ENCODE measurements around the gene PRPF38B. TPM values are rescaled to one million over a fixed set of nuclear protein-coding genes. Genes with fewer than 3 reads are reported as not detected.

Gene PRPF38B
- total RNA-seq, 4 donors from 2014 or later = 13.8 to 17.1 (median 15.7) TPM

DNA sequence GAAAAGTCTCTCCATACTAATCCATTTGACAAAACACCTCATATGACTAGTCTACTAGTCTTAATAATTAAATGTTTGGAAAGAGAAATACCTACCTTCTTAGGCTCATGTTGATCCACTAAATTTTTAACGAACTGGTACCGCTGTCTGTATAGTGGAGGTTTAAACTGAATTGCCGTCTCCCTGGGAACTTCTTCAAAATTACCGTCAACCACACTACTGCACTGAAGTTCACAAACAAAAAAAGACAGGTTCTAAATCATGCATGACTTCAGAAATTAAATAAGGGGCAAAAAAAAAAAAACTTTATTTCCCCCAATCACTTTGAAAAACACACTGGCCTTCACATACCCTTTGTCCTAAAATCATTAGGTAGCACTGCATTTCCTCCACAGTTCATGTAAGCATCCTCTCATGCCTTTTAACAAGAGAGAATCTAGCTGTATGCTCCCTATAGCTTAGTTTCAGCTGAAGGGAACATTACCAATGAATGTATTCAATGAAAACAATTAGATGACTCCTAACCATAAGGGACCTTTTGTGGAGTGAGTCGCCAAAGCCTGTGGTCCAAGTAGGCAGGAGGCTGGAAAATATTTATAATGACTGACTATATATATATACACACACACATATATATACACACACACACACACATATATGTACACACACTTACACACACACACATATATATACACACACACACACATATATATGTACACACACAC is 34.6 kb upstream of the PRPF38B start:
- in situ Hi-C loops (cut with MboI; ENCODE audit: low sequenced_read_pairs in 4 of 4) (no loop called here), intact Hi-C loops (cut with DNase I; ENCODE audit: low total_unique reads) (no loop called here)
- TF ChIP-seq, protein P1, sequence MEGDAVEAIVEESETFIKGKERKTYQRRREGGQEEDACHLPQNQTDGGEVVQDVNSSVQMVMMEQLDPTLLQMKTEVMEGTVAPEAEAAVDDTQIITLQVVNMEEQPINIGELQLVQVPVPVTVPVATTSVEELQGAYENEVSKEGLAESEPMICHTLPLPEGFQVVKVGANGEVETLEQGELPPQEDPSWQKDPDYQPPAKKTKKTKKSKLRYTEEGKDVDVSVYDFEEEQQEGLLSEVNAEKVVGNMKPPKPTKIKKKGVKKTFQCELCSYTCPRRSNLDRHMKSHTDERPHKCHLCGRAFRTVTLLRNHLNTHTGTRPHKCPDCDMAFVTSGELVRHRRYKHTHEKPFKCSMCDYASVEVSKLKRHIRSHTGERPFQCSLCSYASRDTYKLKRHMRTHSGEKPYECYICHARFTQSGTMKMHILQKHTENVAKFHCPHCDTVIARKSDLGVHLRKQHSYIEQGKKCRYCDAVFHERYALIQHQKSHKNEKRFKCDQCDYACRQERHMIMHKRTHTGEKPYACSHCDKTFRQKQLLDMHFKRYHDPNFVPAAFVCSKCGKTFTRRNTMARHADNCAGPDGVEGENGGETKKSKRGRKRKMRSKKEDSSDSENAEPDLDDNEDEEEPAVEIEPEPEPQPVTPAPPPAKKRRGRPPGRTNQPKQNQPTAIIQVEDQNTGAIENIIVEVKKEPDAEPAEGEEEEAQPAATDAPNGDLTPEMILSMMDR (IDR thresholded peaks at IDR 0.05 in 4 of 5, conservative IDR thresholded peaks at IDR 0.05 in 1 of 5) = no peak
- no peak for TF ChIP-seq POLR2A (IDR thresholded peaks at IDR 0.05)
- H3K4me3 ChIP-seq = no peak overlapping the region
- peaks cover 4 to 5% of the 10 kb centered on the region in 2 donors for H3K4me1 ChIP-seq
- H3K27ac ChIP-seq = no peak overlapping the region
- no peak for DNase-seq
- no peaks in the 10 kb centered on the region for H3K9me3 ChIP-seq
- ATAC-seq = no peak
- no peaks in the 10 kb centered on the region for H3K27me3 ChIP-seq
- no peaks in the 10 kb centered on the region for H3K36me3 ChIP-seq

DNA sequence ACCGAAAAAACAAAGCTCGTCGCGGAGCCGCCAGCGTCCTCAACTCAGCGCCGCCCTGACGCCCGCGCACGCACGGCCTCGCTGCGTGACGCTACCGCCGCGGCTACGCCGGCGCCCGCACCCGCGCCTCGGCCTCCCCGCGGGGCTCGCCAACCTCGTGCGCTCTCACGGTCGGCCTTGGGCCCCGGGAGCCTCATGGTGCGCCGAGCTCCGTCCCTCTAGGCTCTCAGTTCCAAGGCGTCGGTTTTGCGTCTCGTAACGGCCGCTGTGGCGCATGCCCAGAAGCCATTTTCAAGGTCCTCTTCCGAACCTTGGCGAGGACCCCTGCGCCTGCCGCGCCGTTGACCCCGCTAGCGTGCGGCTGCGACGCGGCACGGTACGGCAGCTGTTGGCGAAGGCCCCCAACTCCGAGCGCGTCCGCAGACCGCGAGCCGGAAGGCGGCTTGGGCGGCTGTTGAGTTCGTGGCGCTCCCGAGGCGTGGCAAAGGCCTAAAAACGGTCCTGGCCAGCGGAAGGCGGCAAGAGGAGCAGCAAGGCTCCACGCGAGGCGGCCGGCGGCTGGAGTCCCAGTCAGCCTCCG is 31.0 kb upstream of the PRPF38B start, which contains the start of gene HENMT1:
TSS of gene HENMT1 (minus strand) at position 64 of the 580 bp plus-strand sequence. CDS start 1,209 bp downstream, outside the sequence.
- intact Hi-C loops (cut with DNase I; ENCODE audit: low total_unique reads) (loop anchor here (2.0 kb wide), 1 partner anchor 32 kb away; the partner anchor contains the start of gene PRPF38B), in situ Hi-C loops (cut with MboI; ENCODE audit: low sequenced_read_pairs in 4 of 4) (no loop called here)
- ATAC-seq = peak; percentile 73 to 83
- no peaks in the 10 kb centered on the region for H3K9me3 ChIP-seq
- TF ChIP-seq, protein P1 (IDR thresholded peaks at IDR 0.05 in 4 of 5, conservative IDR thresholded peaks at IDR 0.05 in 1 of 5) = no peak
- TF ChIP-seq POLR2A (IDR thresholded peaks at IDR 0.05) = peak in 1 of 2 donors; percentile 8
- peak within 1 kb of the TSS; percentile 76 to 90 (median 77) for H3K27ac ChIP-seq
- H3K27me3 ChIP-seq = no peaks in the 10 kb centered on the region
- peak within 1 kb of the TSS; percentile 71 to 90 (median 76) for H3K4me3 ChIP-seq
- no peaks in the 10 kb centered on the region for H3K36me3 ChIP-seq
- DNase-seq = peak; percentile 6 to 37
- H3K4me1 ChIP-seq = peaks cover 4 to 5% of the 10 kb centered on the region in 2 donors

DNA sequence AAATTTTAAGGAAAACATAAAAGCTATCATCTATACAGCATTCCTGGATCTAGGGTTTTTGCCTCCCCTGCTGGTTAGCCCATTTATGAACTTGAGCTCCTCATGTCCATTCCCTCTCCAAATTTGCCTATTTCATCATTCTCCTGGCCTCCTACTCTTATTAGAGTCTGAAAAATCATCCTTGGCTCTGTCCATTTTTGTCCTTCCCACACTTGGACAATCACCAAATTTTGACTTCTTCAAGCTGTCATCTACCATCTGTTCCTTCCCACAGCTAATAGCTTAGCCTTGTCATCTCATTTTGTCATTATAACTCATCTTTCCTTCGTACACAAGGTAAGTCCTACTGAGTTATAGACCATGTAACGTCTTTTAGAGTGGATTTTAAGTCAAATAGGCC is 29.0 kb upstream of the PRPF38B start:
- Histone ChIP-seq H3K36me3 (no peaks in the 10 kb centered on the region), H3K4me3 (no peak overlapping the region), H3K27ac (no peak overlapping the region), H3K27me3 (no peaks in the 10 kb centered on the region), H3K4me1 (peaks cover 4 to 5% of the 10 kb centered on the region in 2 donors), H3K9me3 (no peaks in the 10 kb centered on the region)
- no peak for ATAC-seq
- in situ Hi-C loops (cut with MboI; ENCODE audit: low sequenced_read_pairs in 4 of 4) = no loop called here
- TF ChIP-seq POLR2A (IDR thresholded peaks at IDR 0.05) = no peak
- TF ChIP-seq, protein P1 (IDR thresholded peaks at IDR 0.05 in 4 of 5, conservative IDR thresholded peaks at IDR 0.05 in 1 of 5) = no peak
- intact Hi-C loops (cut with DNase I; ENCODE audit: low total_unique reads) = no loop called here
- no peak for DNase-seq

DNA sequence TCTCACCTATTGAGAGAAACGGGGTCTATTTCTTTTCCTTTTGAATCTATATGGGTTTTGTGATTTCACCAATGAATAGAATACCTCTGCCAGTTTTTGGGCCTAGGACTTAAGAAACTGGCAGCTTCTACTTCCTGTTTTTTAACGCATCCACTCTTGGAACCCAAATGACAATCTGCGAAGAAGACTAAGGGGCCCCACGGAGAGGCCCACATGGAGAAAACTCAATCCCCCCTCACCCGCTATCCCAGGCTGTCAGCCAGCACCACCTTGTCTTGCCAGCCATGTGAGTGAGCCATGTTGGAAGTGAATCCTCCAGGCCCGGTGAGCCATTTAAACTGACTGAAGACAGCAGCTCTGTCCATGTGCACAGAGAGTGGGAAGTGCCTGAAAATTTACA is 27.6 kb upstream of the PRPF38B start:
- in situ Hi-C loops (cut with MboI; ENCODE audit: low sequenced_read_pairs in 4 of 4) (no loop called here), intact Hi-C loops (cut with DNase I; ENCODE audit: low total_unique reads) (no loop called here)
- ATAC-seq (no peak), DNase-seq (no peak)
- no peaks in the 10 kb centered on the region for H3K36me3 ChIP-seq
- no peaks in the 10 kb centered on the region for H3K9me3 ChIP-seq
- H3K4me3 ChIP-seq = no peak overlapping the region
- TF ChIP-seq POLR2A (IDR thresholded peaks at IDR 0.05) = no peak
- TF ChIP-seq, protein P1 (IDR thresholded peaks at IDR 0.05 in 4 of 5, conservative IDR thresholded peaks at IDR 0.05 in 1 of 5) = no peak
- H3K27ac ChIP-seq = no peak overlapping the region
- no peaks in the 10 kb centered on the region for H3K27me3 ChIP-seq
- H3K4me1 ChIP-seq = peaks cover 4 to 5% of the 10 kb centered on the region in 2 donors

Data from gastrocnemius medialis (tissue), 4 donors.